Measurements from ENCODE around the gene CHI3L1. TPM values are rescaled to one million over a fixed set of nuclear protein-coding genes. Genes with fewer than 3 reads are reported as not detected.

The CHI3L1 gene
- total RNA-seq, 1 experiment from 2014 or later = not detected

DNA sequence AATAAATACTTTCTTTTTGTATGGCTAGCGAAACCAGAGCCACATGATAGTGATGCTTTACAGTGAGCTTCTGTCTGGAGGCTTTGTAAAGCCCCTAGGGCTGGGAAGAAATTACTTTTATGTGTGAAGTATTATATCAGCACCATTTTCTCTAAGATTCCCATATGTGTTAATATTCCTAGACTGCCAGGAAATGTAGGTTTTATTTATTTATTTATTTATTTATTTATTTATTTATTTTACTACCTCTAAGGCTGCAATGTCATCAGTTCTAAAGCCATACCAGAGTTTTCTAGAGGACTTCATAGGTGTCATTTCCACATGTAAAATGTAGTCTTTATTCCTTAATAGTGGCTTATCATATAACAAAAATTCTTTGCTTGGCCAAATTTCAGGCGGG is 4.4 kb upstream of the CHI3L1 start:
- H3K4me1 Mint-ChIP-seq = peaks cover 19 to 24% of the 10 kb centered on the region in 2 experiments
- no peak overlapping the region for H2BK20ac ChIP-seq (ENCODE audit: low read depth, low read length, poor library complexity, severe bottlenecking)
- H2BK5ac ChIP-seq (ENCODE audit: insufficient read length, low read length) = no peak overlapping the region
- peaks cover 3% of the 10 kb centered on the region for H3K23me2 ChIP-seq (ENCODE audit: insufficient read length, low read depth, low read length, poor library complexity, severe bottlenecking)
- no peaks in the 10 kb centered on the region for H3K36me3 Mint-ChIP-seq (ENCODE audit: insufficient read depth in 1 of 3, low read depth in 3 of 3)
- no peak overlapping the region for H4K91ac ChIP-seq (ENCODE audit: insufficient read length, low read depth, low read length)
- H3K4me3 Mint-ChIP-seq = no peak overlapping the region
- H3K79me2 ChIP-seq (ENCODE audit: insufficient read depth, low read length) = no peaks in the 10 kb centered on the region
- peaks cover 6% of the 10 kb centered on the region; the same call in 1 of the 2 replicates for H3K4me1 ChIP-seq (ENCODE audit: insufficient read depth, low read length)
- H3T11ph ChIP-seq (ENCODE audit: low read length) = no peak overlapping the region
- DNase-seq = no peak
- no peak overlapping the region for H4K8ac ChIP-seq (replicated peaks; ENCODE audit: insufficient read length, low read depth, low read length)
- no peaks in the 10 kb centered on the region; a peak in 2 of 5 replicates for H3K9me3 Mint-ChIP-seq
- no peak overlapping the region for H3K27ac Mint-ChIP-seq
- H2AK5ac ChIP-seq (ENCODE audit: insufficient read length, low read length) = no peak overlapping the region
- H3K27me3 ChIP-seq (ENCODE audit: insufficient read depth, low read length) = no peaks in the 10 kb centered on the region
- H2BK15ac ChIP-seq (ENCODE audit: low read depth, low read length) = no peak overlapping the region
- no peak overlapping the region for H3K4me2 ChIP-seq (ENCODE audit: insufficient read depth, insufficient read length, low read length)
- no peak overlapping the region for H2AFZ ChIP-seq (ENCODE audit: low read length)
- TF ChIP-seq, protein P1, sequence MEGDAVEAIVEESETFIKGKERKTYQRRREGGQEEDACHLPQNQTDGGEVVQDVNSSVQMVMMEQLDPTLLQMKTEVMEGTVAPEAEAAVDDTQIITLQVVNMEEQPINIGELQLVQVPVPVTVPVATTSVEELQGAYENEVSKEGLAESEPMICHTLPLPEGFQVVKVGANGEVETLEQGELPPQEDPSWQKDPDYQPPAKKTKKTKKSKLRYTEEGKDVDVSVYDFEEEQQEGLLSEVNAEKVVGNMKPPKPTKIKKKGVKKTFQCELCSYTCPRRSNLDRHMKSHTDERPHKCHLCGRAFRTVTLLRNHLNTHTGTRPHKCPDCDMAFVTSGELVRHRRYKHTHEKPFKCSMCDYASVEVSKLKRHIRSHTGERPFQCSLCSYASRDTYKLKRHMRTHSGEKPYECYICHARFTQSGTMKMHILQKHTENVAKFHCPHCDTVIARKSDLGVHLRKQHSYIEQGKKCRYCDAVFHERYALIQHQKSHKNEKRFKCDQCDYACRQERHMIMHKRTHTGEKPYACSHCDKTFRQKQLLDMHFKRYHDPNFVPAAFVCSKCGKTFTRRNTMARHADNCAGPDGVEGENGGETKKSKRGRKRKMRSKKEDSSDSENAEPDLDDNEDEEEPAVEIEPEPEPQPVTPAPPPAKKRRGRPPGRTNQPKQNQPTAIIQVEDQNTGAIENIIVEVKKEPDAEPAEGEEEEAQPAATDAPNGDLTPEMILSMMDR (conservative IDR thresholded peaks at IDR 0.05) = no peak
- H3K23ac ChIP-seq (ENCODE audit: insufficient read length, low read depth, low read length) = no peak overlapping the region
- no peaks in the 10 kb centered on the region; the same call in 1 of the 2 replicates for H3K27me3 Mint-ChIP-seq (ENCODE audit: low read depth)
- H3K18ac ChIP-seq (ENCODE audit: insufficient read length, low read depth, low read length) = no peak overlapping the region
- no peaks in the 10 kb centered on the region for H3K9me3 ChIP-seq (ENCODE audit: control insufficient read depth, low read depth, low read length)
- H2BK120ac ChIP-seq (ENCODE audit: low read depth, low read length, poor library complexity, severe bottlenecking) = no peak overlapping the region
- WGBS (ENCODE audit: extremely low coverage, insufficient read length, low lambda C conversion rate) = no CpG with 5 or more reads among the region's 2 CpGs
- H3K56ac ChIP-seq (ENCODE audit: insufficient read length, low read depth, low read length) = no peak overlapping the region
- no peak overlapping the region for H3K27ac ChIP-seq (ENCODE audit: insufficient read length, low read depth, low read length)
- no peak overlapping the region for H3K4ac ChIP-seq (ENCODE audit: low read depth, low read length)
- no peak overlapping the region for H3K14ac ChIP-seq (ENCODE audit: insufficient read depth, low read length)
- H2BK12ac ChIP-seq (ENCODE audit: insufficient read length, low read depth, low read length) = no peak overlapping the region
- H4K5ac ChIP-seq (ENCODE audit: insufficient read length, low read depth, low read length) = no peak overlapping the region
- no peaks in the 10 kb centered on the region for H3K79me1 ChIP-seq (ENCODE audit: insufficient read depth, low read depth, low read length, poor library complexity, severe bottlenecking)
- no peaks in the 10 kb centered on the region for H4K20me1 ChIP-seq (ENCODE audit: control insufficient read depth, insufficient read depth, insufficient read length)
- H3K9ac ChIP-seq (ENCODE audit: extremely low read depth, insufficient read length, low read length) = no peak overlapping the region
